GM21786 (cell line): ENCODE data around the gene WASL.
A peak's percentile ranks its signal among the peaks of the same experiment; 100 is the strongest.
"Not testable (repeated sequence)": the region's sequence is repeated elsewhere in the genome, so short reads cannot be mapped to it uniquely, and the experiment has no call there.

Source experiments
- ATAC-seq: cut with Tn5 transposase; IDR thresholded peaks from one replicate; pipeline ENCODE4 v1.9.1; 2021; ENCODE audit not compliant: unreplicated experiment

WASL gene

DNA sequence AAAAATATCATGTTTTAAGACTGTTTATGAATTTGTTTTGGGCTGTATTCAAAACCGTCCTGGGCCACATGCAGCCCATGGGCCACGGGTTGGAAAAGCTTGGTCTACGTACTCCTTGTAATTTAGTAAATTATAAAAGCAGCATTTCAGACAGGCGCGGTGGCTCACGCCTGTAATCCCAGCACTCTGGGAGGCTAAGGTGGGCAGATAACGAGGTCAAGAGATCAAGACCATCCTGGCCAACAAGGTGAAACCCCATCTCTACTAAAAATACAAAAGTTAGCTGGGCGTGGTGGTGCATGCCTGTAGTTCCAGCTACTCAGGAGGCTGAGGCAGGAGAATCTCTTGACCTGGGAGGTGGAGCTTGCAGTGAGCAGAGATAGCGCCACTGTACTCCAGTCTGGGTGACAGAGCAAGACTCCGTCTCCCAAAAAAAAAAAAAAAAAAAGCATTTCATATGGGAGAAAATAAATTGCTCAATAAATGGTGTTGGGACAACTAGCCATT, 11.6 kb downstream of the WASL start:
- not testable (repeated sequence) for ATAC-seq

DNA sequence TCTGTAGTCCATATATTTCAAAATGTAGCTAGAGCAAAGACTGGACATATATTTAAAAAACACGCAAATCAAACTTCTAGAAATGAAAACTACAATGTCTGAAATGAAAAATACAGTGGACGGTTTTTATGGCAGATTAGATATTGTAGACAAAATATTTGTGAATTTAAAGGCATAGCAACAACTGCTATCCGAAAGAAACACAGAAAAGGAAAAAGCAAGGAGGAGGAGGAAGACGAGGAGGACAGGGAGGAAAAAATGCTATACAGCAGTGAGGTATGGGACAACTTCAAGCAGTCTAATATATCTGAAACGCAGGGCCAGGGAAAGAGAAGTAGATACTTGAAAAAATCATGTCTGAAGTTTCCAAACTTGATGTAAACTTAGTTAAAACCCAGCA, 13.3 kb downstream of the WASL start:
- ATAC-seq = no peak

GRCh38 chr7:123734498-123734897, 14.3 kb downstream of the WASL start:
- ATAC-seq = no peak

- no peak for ATAC-seq
Measured at GRCh38 chr7:123732413-123733091, 16.3 kb downstream of the WASL start.

GRCh38 chr7:123729218-123729578, 19.6 kb downstream of the WASL start:
- ATAC-seq = no peak

DNA sequence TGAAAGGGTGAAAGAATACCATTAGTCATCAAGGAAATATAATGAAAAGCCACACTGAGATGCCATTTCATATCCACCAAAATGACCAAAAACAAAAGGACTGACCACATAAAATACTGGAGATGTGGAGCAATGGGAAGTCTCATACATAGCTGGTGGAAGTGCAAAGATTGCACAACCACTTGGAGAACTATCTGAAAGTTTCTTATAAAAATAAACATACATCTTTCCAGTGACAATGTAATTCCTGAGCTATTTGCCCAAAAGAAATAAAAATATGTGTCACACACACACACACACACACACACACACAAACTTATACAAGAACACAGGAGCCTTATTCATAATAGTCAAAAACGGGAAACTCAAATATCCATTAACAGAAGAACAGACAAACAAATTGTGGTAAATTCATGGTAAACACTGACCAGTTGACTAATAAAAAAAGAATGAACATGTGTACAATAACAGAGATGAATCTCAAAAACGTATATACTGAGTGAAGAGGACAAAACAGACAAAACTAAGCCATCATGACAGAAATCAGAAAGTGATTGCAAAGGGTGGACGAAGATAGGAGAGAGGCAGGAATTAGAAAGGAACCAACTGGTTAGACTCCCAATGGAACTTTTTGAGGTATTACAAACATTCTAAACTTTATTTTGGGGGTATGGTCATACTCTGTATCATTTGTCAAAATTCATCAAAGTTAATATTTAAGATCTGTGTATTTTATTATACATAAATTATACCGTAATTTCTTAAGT, 21.5 kb downstream of the WASL start:
- no peak for ATAC-seq

GRCh38 chr7:123725586-123726171, 23.1 kb downstream of the WASL start:
- ATAC-seq = no peak

- no peak for ATAC-seq
Measured at GRCh38 chr7:123724817-123725253, 24.0 kb downstream of the WASL start.

- ATAC-seq = no peak
Measured at GRCh38 chr7:123723913-123724312, 24.9 kb downstream of the WASL start.

DNA sequence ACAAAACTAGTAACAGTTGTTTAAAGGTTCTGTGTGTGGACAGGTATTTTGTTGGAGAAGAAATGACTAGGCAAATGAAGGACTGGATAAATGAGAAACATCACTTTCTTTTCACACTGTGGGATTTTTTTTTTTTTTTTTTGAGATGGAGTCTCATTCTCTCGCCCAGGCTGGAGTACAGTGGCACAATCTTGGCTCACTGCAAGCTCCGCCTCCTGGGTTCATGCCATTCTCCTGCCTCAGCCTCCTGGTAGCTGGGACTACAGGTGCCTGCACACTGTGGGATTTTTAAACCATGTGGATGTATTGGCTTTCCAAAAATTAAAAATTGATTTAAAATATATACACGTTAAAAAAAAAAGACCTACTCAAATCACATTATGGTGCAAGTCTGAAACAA, 28.3 kb downstream of the WASL start:
- not testable (repeated sequence) for ATAC-seq

- ATAC-seq = no peak
Measured at GRCh38 chr7:123719197-123719721, 29.5 kb downstream of the WASL start.

DNA sequence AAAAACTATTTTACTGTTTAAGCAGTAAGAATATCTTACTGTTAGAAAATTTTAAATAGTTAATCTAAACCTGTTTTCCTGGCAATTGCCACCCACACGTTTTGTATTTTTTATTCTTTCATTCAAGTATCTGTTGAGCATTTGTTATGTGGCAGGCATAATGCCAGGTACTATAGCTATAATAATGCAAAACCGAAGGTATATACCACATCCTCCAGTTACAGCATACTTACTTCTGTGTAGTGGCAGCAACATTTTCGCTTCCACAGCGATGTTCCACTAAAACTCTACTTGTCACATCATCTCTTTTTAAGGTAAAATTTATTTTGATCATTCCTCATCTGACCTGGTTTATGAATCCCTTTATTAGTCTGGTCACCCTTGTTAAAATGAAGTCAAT, 30.0 kb downstream of the WASL start:
- ATAC-seq = no peak

DNA sequence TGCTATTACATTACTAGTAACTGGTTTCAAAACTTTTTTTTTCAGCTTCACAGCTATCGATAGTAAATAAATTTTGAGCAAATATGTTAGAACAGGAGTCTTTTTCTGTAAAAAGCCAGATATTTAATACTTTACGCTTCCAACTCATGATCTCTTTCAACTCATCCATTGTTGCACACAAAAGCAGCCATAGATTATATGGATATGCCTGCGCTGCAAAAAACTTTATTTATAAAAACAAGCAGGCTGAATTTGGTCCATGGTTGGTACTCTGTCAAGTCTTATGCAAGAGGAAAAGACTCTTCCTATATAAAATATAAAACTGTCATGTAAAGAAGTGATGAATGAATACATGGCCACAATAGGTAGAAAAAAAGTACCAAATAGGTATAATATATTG, 31.1 kb downstream of the WASL start:
- ATAC-seq = no peak

- no peak for ATAC-seq
Measured at GRCh38 chr7:123716877-123717276, 31.9 kb downstream of the WASL start.

GRCh38 chr7:123715799-123716198, 33.0 kb downstream of the WASL start:
- no peak for ATAC-seq

DNA sequence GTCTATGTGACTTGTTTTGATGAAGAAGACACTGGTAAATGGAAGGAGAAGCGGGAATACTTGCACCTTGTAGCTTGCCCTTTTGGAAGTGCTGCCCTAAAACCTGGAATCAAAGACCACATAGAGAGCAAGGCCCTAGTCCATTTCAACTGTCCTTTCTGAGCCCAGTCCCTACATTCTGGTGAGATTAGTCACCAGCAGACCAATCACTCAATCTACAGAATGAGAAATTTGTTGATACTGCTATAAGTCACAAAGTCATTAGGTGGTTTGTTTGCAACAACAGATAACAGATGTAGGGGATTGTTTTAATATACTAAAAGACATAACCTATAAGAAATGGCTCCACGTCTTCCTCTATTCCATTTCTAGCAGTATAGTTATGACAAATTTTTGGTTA, 33.6 kb downstream of the WASL start:
- ATAC-seq = no peak

GRCh38 chr7:123714296-123715080, 34.3 kb downstream of the WASL start:
- ATAC-seq = no peak

DNA sequence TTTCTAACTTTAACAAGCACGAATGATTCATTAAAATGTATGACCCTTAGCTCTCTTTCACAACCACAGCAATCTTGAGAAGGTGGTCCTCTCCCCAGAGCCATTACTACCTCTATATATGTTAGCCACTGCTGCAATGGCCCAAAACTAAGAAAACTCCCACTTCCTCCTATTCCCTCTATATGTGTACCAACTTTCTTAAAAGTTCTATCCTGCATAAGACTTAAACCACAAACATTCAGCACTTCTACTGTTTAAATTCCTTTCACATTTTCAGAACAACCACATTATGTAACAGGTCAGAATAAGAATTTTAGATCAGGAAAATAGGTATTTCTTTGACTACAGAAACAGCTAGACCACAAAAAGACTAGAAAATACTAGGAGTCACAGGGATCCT, 36.2 kb downstream of the WASL start:
- ATAC-seq = peak; percentile 55

DNA sequence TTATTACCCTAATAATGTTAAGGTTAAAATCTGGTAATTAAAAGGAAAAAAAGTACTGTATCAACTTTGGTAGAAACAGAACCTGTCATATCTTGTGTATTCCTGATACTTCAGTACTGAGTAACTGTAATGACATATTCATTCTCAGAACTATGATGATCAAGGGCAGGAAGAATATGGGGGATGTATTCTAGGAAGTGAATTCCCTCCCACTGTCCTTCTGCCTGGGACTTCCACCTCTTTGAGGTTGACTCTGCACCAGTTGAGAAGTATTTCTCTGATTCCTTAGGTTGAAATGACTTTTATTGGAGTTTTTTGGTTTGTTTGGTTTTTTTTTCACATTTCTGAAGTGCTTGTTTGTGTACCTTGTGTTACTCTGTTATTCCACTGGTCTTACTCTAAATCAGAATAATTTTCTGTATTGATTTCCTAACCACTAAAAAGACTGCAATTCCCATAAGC, 36.9 kb downstream of the WASL start:
- no peak for ATAC-seq

DNA sequence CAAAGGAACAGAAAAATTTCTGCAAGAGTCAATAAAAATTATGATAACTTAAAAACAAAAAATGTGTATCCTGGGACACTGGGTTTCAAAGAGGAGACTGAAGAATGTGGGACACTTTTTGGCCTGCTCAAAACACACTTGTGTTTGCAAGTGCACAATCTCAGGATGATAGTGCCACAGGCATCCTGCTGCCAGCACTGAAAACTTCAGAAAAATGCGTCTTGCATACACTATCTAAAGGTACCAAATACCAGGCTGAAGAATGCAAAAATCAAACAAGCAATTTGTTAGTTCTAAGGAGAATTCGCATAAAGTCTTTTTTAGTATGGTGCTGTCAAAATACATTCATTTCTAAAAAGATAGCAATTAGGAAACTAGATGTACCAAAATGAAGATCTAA, 38.1 kb downstream of the WASL start:
- no peak for ATAC-seq

GRCh38 chr7:123709525-123709924, 39.3 kb downstream of the WASL start:
- no peak for ATAC-seq
